ENCODE results near the gene CASQ1.

Gene CASQ1

DNA sequence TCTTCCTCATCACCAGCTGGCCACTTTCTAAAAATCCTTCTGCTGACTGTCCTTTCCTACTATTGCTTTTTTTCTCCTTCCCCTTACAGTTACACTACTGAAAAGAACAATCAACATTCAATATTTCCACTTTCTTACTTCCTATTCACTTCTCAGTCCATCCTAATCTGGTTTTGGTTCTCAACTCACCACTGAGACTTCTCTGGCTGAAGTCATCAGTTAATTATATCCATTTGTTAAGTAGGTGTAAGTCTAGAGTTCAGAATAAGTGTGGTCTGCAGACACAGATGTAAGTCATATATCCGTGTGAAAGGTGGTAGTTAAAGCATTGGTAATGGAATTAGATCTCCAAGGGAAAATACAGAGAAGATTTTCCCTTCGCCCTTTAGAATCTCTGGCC, 36.2 kb downstream of the CASQ1 start:
- DNase-seq (ENCODE audit: low spot score) = no peak

DNA sequence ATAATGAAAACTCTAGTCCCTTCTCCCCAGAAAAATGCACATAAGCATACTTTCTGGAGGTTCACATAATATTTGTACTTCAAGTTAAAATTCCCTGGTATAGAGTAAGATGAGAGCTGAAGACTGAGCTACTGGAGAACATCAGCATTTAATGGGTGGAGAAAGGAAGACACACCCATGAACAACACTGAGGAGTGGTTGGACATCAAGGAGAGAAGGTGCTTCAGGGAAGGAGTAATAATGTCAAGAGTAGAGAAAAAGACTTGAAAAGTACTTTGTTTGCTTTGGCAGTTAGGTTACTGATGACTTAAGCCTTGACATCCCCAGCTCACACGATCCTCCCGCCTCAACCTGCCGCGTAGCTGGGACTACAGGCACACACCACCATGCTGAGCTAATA, 36.7 kb downstream of the CASQ1 start:
- no peak for DNase-seq (ENCODE audit: low spot score)

DNA sequence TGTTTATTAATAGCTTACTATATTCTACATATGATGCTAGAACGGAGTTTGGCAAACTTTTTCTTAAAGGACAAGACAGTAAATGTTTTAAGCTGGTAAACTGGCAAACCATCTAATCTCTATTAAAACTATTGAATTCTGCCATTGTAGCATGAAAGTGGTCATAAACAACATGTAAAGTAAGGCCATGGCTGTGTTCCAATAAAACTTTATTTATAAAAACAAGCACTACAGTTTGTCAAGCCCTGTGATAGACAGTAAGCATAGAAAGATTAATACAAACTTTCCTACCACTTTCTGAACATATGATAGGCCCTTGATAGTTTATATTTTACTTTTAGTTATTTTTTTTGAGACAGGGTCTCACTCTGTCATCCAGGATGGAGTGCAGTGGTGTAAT, 37.2 kb downstream of the CASQ1 start:
- DNase-seq (ENCODE audit: low spot score) = no peak

DNA sequence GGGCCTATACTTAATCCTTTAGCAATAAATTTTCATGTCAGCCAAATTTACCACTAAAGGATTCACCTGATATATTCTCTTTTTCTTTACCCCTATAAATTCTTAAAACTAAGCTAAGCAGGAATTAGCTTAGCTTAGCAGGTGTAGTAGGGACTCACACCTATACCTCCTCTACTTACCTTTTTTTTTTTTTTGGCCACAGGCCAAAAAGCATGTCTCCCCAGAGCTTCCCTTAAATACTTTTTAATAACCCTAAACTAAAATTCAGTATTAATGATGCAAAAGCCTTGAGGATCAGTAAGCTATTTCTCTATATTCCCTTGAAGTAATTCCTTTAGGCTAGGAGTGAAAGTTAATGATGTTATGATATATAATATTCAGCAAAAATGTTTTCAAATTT, 38.1 kb downstream of the CASQ1 start:
- no peak for DNase-seq (ENCODE audit: low spot score)

DNA sequence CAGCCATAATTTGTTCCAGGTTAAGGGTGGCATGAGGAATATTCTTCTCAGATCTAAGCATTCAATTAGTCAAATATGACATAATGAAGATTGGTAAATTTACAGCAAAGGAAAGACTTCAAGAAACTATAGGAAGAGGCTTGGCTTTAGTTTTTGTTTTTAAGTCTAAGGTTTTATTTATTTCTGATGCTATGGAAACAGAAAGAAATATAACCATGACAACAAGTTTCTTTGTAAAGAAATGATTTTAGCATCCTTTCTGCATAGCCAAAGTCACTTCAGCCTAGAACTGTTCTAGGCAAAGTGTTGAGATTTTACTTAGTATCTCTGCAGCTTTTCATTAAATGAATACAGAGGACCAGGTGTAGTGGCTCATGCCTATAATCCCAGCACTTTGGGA, 42.5 kb downstream of the CASQ1 start:
- DNase-seq (ENCODE audit: low spot score) = no peak

DNA sequence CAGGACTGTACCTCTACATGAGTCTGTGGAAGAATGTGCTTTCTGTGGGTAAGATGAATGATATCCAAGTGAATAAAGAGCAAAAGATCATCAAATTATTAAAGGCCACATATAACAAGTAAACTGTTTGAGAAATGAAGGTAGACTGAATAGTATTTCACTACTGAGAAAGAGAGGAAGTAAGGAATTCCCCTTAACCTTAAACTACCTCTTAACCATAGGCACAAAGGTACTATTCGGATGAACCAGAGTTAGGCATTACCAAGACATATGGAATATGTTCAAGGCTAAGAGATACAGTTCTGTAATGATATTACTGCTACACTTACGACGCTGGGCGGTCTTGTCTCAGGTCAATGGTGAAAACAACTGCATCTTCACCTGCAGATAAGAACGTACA, 46.4 kb downstream of the CASQ1 start:
- no peak for DNase-seq (ENCODE audit: low spot score)

DNA sequence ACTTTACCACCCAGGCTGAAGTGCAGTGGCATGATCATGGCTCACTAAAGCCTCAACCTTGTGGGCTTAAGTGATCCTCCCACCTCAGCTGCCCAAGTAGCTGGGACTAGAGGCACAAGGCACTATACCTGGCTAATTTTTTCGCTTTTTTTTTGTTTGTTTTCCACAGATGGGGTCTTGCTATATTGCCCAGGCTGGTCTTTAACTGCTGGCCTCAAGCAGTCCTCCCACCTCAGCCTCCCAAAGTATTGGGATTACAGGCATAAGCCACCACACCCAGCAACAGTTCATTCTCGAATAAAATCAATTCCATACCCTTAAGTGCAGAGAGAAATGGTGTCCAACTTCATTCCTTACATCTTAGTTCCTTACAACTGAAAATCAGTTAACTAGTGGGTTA, 47.2 kb downstream of the CASQ1 start:
- DNase-seq (ENCODE audit: low spot score) = no peak

DNA sequence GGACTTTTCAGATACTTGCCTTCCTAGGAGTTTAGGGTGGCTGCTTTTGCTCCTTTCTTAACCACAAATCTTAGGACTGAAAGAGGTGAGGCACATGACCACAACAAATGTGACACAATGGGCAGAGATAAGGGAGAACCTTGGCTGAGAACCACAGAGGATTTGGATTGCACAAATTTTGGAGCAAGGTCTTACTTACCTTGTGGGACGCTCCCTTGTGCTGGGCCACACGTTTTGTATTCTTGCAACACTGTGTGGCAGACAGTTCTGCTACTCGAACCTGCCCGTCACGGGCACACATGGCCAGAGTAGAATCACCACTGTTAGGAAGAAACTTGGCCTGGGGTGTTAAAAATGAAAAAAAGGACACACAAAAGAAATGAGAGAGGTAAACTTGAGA, 48.0 kb downstream of the CASQ1 start:
- DNase-seq (ENCODE audit: low spot score) = no peak

DNA sequence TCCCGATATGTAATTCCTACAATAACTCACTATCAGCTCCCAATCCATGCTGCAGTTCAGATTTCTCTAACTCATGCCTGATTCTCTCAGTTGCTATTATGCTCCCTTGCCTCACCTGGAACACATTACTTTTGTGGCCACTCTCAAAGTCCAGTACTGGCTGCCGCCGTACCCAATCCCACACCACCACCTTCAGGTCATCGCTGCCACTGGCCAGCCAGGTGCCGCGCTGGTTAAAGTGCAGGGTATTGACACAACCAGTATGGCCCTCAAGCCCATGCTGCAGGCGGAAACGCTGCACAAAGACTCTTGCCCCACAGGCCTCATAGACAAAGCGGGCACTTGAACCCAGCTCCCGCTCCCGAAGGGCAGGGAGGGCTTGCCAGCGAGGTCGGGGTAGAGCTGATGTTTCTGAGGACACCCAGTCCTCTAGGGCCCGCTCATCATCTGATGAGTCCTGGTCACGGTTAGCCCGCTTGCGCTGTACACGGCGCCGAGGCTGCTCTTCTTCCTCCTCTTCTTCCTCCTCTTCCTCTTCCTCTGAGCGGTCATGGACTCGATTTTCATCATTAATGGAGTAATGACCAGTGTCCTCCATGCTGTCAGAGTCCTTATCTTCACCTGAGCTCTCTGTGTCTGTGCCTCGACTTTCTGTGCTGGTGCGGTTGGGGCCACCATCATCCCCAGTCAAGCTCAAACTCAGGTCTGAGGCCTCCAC, 49.4 kb downstream of the CASQ1 start:
- DNase-seq (ENCODE audit: low spot score) = no peak

DNA sequence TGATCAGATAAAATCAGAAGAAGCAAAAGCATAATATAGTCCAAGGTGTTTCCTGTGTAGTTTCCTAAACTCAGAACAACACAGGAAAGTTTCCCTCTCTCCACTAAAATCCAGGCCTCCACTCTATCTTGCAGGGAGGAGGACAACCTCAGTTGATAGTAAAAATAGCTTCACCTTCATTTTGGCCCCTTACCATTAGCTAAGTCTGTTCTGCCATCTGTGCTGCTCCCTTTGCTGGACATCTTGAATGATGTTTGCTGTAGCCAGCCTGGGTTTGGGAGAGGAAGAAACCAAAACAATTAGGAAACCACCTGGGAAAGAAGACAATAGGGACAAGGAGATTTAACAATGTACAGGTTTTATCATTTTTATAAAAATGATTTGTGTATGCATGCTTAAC, 53.4 kb downstream of the CASQ1 start:
- no peak for DNase-seq (ENCODE audit: low spot score)

DNA sequence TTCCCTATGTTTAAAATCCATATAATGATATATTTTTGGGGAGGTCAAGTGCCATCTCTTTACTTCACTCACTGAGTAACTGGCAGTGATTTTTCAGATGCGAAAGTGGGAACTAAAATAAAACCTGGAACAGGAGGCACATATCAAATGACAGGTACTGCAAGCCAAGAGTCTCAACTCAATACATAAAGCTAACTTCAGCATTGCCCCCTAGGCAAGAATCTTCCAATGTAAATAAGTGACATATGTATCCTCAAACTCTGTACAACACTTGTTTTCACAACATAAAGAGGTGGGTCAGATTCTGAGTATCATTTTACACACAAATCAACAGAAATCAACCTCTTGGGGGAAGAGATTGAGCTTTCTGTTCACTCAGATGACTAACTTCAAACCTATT, 53.8 kb downstream of the CASQ1 start:
- no peak for DNase-seq (ENCODE audit: low spot score)

DNA sequence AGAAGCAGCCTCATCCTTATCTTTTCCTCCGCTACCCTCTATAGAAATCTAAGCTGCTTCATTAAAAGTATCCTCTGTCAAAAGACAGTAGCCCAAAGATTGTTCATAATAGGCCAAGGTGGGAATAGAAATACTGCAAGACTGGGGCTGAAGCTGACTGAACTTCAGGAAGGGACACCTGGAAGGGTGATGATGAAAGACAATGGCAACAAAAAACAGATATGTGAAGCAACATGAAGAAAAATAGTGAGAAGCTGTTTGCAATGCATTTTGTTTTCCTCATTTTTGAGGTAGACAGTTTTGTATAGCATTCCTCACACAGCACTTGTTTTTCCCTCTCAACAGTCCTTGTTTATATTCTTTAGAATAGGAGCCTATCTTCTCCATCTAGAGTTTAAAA, 55.1 kb downstream of the CASQ1 start:
- DNase-seq (ENCODE audit: low spot score) = no peak

DNA sequence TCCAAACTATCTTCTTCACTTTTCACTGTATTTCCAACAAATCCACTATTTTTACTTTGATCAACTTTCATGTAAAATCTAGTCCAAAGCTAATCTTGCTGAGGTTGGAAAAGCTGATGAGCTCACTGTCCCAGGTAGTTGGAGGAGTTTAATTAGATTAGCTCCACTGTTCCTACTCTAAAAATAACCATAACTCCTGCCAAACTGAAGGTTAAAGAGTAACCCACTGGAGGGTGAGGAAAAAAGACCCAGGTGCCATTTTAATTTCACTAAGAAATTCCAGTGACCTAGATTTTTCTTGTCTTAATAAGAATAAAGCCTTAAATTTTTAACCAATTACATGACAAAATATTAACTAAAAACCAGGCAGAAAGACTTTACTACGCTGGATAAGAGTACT, 56.7 kb downstream of the CASQ1 start:
- no peak for DNase-seq (ENCODE audit: low spot score)

DNA sequence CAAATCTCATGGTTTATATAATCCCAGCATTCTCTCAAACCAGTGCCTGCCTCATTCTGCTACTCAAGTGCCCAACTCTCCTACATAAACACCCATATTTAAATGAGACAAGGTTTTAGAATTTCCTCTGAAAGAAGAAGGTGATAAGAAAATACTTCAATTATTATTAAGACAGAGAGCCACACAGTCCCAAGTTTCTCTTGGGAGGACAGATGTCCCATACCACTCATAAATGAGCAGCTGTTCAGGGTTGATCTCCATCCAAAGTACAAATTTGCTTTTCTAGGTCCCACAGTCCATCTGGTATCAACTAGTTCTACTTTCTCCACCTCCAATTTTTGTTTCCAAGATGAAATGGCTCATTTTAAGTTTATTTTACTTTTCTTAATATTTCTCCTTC, 60.6 kb downstream of the CASQ1 start:
- DNase-seq (ENCODE audit: low spot score) = no peak

All from AG20443 (cell line).